Upper lobe of left lung (tissue), 6 donors: ENCODE data around the gene KIAA2012. TPM values are rescaled to one million over a fixed set of nuclear protein-coding genes. Genes with fewer than 3 reads are reported as not detected.

Source experiments
- ATAC-seq, 2 donors: fragments of 200-7000 bp; cut with Tn5 transposase; one replicate each; pipeline ENCODE4 v1.9.1; 2022; ENCODE audit warnings: mild to moderate bottlenecking in 2 of 2, moderate library complexity in 2 of 2; ENCODE audit not compliant: low FRiP score in 2 of 2
- DNase-seq, 2 donors: peaks; one replicate each; pipeline ENCODE4 v3.0.0-alpha.2; 2019 to 2020
- H3K27ac ChIP-seq, 4 donors: fragments of 200-600 bp; sonication (generic); one replicate each; pipeline ENCODE4 v1.5.1; 2016 to 2019
- H3K27me3 ChIP-seq, 4 donors: fragments of 200-600 bp; sonication (generic); one replicate each; pipeline ENCODE4 v1.5.1; 2017 to 2019
- H3K36me3 ChIP-seq, 4 donors: fragments of 200-600 bp; sonication (generic); one replicate each; pipeline ENCODE4 v1.5.1; 2016 to 2019
- H3K4me1 ChIP-seq, 4 donors: fragments of 200-600 bp; sonication (generic); one replicate each; pipeline ENCODE4 v1.5.1; 2018 to 2019
- H3K4me3 ChIP-seq, 4 donors: fragments of 200-600 bp; sonication (generic); one replicate each; pipeline ENCODE4 v1.5.1; 2017 to 2019; ENCODE audit warnings: mild to moderate bottlenecking in 2 of 4, moderate library complexity in 1 of 4
- H3K9me3 ChIP-seq, 4 donors: fragments of 200-600 bp; sonication (generic); one replicate each; pipeline ENCODE4 v1.5.1; 2018 to 2019
- CTCF ChIP-seq, 6 experiments: fragments of 450-650 bp in 4 of 6; fragments of 200-600 bp in 2 of 6; sonication (generic) in 2 of 6; IDR thresholded peaks; one replicate each; pipeline ENCODE4 v1.5.1; 2016 to 2019; ENCODE audit warnings: antibody characterized with exemption in 6 of 6
- EP300 ChIP-seq, 4 donors: sonication (generic); formaldehyde crosslinking; IDR thresholded peaks; one replicate each; pipeline ENCODE4 v1.5.1; 2017; ENCODE audit warnings: antibody characterized with exemption in 4 of 4, control low read depth in 2 of 4
- POLR2A ChIP-seq, 4 donors: fragments of 450-650 bp; IDR thresholded peaks; one replicate each; pipeline ENCODE4 v1.5.1; 2016 to 2017; ENCODE audit warnings: antibody characterized with exemption in 4 of 4, mild to moderate bottlenecking in 2 of 4
- POLR2AphosphoS5 ChIP-seq, 2 donors: sonication (generic); formaldehyde crosslinking; IDR thresholded peaks; one replicate each; pipeline ENCODE4 v1.5.1; 2017; ENCODE audit warnings: antibody characterized with exemption in 2 of 2
- WGBS, 2 donors: methylation state at CpG; one replicate each; pipeline ENCODE4 v1.1.5; 2017 to 2018; 5-methylcytosine and 5-hydroxymethylcytosine counted together
- total RNA-seq, 6 donors: library from RNA; depleted of rRNA in 4 of 6; stranded (reverse); fragments of >200 nt in 4 of 6; gene quantifications; one replicate each; pipeline versions ENCODE4 v1.1.0 to v1.2.1, GENCODE V29; 2016 to 2021
- donor health status: DM: no; HTN: no; CAD: no; lungs with moderate emphysema.
- donor health status: DM: no; HTN: yes; CAD: no; lungs with severe emphysema.

KIAA2012 gene
- total RNA-seq, 6 donors from 2014 or later, result 0.74 to 13.3 (median 2.2) TPM; not detected in 1

GRCh38 chr2:202030691-202031090 is 42.4 kb upstream of the KIAA2012 start:
- H3K4me3 ChIP-seq, result no peak overlapping the region
- no peaks in the 10 kb centered on the region for H3K9me3 ChIP-seq
- 83 to 86% methylated on average over 4 of the region's 4 CpGs for WGBS, 2 donors
- H3K27ac ChIP-seq, result no peak overlapping the region
- TF ChIP-seq POLR2A (IDR thresholded peaks at IDR 0.05) (no peak), CTCF (IDR thresholded peaks at IDR 0.05) (no peak), POLR2AphosphoS5 (IDR thresholded peaks at IDR 0.05) (no peak), EP300 (IDR thresholded peaks at IDR 0.05) (no peak)
- H3K27me3 ChIP-seq, result peaks cover 0 to 12% (median 5%) of the 10 kb centered on the region in 4 donors
- H3K4me1 ChIP-seq, result peaks cover 16 to 36% (median 21%) of the 10 kb centered on the region in 4 donors
- no peak for DNase-seq
- no peak for ATAC-seq
- H3K36me3 ChIP-seq, result no peaks in the 10 kb centered on the region

DNA sequence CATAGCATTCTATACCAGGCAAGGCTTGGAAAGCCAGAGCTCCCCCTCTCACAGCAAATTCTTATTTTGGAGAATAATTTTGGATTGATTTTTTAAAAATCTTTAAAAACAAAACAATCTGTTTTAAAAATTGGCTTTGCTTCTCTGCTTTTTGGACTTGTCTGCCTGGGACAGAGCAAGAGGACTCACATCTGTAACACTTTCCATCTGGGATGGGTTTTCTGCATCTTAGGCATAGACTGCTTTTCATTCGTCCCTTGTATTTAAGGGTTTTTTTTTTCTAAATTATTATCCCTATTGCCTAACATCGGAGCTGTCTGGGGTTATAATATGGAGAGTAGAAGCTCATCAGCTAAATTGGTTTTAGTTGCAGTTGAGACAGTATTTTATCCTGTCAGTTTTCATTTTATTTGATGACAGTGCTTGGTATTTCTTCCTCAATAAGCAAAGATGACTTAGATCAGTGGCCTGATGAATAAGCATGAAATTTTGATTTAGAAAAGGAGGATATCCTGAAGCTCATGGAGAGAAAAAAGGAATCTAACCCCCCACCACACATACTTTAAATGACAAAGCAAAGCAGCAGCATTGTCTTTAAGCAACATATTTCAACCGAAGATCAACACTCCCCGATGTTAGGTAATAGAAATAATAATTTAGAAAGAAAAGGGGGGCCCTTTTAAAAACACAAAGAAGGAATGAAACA is 41.7 kb upstream of the KIAA2012 start:
- Histone ChIP-seq H3K27me3 (peaks cover 0 to 19% (median 7%) of the 10 kb centered on the region in 4 donors), H3K9me3 (no peaks in the 10 kb centered on the region), H3K4me3 (no peak overlapping the region), H3K36me3 (no peaks in the 10 kb centered on the region), H3K4me1 (peaks cover 18 to 42% (median 23%) of the 10 kb centered on the region in 4 donors), H3K27ac (peak overlapping the region in 1 of 4 donors; percentile 90)
- 47 to 54% methylated on average over 4 of the region's 4 CpGs for WGBS, 2 donors
- TF ChIP-seq CTCF (IDR thresholded peaks at IDR 0.05), result no peak
- DNase-seq (no peak), ATAC-seq (no peak)

DNA sequence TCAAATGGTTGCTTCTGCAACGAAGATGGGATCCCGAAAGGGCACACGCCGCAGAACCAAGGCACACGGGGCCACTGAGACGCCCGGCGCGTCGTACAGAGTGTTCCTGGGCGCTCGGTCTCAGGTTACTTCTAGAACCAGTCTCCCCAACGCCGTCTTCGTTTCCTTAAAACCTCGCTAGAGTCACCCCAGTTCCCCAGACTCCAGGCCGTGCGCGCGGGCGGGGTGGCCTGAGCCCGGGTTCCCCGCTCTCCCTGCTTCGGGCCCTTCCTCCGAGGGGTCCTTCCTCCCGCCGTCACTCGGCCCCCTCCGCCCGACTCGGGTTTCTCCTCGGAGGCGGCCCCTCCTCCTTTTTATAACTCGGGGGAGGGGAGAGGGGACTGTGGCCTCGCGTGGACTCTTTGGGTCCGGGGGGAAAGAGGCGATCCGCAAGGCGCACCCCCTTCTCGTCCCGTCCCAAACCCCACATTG is 40.2 kb upstream of the KIAA2012 start:
- peaks cover 0 to 23% (median 7%) of the 10 kb centered on the region in 4 donors for H3K27me3 ChIP-seq
- 1 to 2% methylated on average over 13 to 14 of the region's 42 CpGs for WGBS, 2 donors
- ATAC-seq, result peak; percentile 59 to 83

DNA sequence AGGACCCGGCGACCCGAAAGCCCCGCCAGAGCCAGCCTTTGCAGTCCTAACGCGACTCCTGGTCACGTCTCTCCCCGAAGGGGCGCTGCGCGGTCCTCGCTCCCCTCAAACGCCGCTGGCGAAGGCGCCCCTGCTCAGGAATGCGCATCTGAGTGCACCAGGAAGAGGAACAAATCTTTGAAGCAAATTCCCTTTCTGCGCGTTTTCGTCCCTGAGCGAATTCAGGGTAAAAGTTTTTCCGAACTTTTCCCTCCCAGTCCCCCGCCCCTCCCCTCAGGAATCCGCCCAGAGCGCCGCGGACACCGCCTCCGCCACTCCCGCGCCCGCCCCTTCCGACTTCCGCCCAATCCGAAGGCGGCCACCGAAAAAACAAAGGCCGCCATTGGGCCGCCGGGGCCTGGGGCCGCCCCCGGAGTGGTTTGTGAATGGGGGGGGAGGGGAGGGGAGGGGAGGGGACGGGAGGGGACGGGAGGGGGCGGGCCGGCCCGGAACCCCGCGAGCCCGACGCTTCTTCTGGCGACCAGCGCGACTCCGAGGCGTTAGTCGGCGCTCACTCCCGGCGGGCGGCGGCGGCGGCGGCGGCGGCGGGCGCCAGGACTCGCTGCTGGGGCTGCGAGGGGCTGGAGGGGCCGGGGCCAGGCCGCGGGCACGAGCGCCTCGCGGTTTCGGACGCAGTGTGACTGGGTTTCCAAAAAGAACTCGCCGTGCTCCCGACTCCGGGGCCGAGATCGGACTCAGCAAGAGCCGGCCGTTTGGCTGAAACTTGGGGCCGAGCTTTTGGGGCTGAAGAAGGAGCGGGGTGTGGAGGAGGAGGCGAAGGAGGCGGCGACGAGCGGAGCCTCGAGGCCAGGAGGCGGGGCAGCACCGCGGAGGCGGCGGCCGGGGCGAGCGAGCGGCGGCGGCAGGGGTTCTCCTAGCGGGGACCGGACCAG is 39.5 kb upstream of the KIAA2012 start, which contains the start of gene FZD7:
FZD7 (plus strand) TSS at position 539 of the 932 bp plus-strand sequence. CDS start 793 bp downstream, outside the sequence.
- no peak for TF ChIP-seq EP300 (IDR thresholded peaks at IDR 0.05)
- peak in 3 of 4 donors; percentile 41 to 69 (median 52) for TF ChIP-seq POLR2A (IDR thresholded peaks at IDR 0.05)
- TF ChIP-seq POLR2AphosphoS5 (IDR thresholded peaks at IDR 0.05), result peak in 1 of 2 donors; percentile 68
- peak in 1 of 6 experiments; percentile 17 for TF ChIP-seq CTCF (IDR thresholded peaks at IDR 0.05)

More for the DNA sequence above, 40.2 kb upstream of the KIAA2012 start:
- H3K36me3 ChIP-seq, result no peaks in the 10 kb centered on the region
- H3K4me1 ChIP-seq, result peaks cover 18 to 50% (median 24%) of the 10 kb centered on the region in 4 donors
- no peaks in the 10 kb centered on the region for H3K9me3 ChIP-seq
- TF ChIP-seq POLR2AphosphoS5 (IDR thresholded peaks at IDR 0.05) (no peak), POLR2A (IDR thresholded peaks at IDR 0.05) (peak in 1 of 4 donors; percentile 19)
- peak overlapping the region; percentile 86 to 95 (median 92) for H3K27ac ChIP-seq
- H3K4me3 ChIP-seq, result peak overlapping the region; percentile 69 to 87 (median 82)
- DNase-seq, result peak; percentile 38 to 94

More for the DNA sequence above, 39.5 kb upstream of the KIAA2012 start, which contains the start of gene FZD7:
- DNase-seq (peak; percentile 89 to 97), ATAC-seq (peak; percentile 95 to 97)
- WGBS, 2 donors, result 0 to 1% methylated on average over 43 to 53 of the region's 109 CpGs
- H3K9me3 ChIP-seq, result no peaks in the 10 kb centered on the region
- H3K27me3 ChIP-seq, result peaks cover 0 to 23% (median 7%) of the 10 kb centered on the region in 4 donors
- peak within 1 kb of the TSS; percentile 69 to 87 (median 82) for H3K4me3 ChIP-seq
- peaks cover 18 to 50% (median 24%) of the 10 kb centered on the region in 4 donors for H3K4me1 ChIP-seq
- H3K27ac ChIP-seq, result peak within 1 kb of the TSS; percentile 86 to 95 (median 92)
- no peaks in the 10 kb centered on the region for H3K36me3 ChIP-seq
